GM12892 (cell line): ENCODE data around the gene TIPIN. TPM values are rescaled to one million over a fixed set of nuclear protein-coding genes. Genes with fewer than 3 reads are reported as not detected.

ENCODE experiments used
- DNase-seq: peaks from one replicate; pipeline ENCODE4 v3.0.0; 2011; ENCODE audit not compliant: insufficient read length
- FAIRE-seq: peaks from 2 replicates; lab custom pipeline; 2011; peaks lifted over from hg19 to GRCh38; lab: Jason Lieb, UNC
- POLR2A ChIP-seq: IDR thresholded peaks from 2 replicates; pipeline ENCODE4 v1.6.1; 2011; ENCODE audit warnings: low read depth, low read length, control low read depth
- POLR2AphosphoS5 ChIP-seq: IDR thresholded peaks from 2 replicates; pipeline ENCODE4 v1.6.1; 2011; ENCODE audit warnings: low read depth, low read length, control low read depth
- TAF1 ChIP-seq: IDR thresholded peaks from 2 replicates; pipeline ENCODE4 v1.6.1; 2011; ENCODE audit warnings: low read depth, mild to moderate bottlenecking, control low read depth, low read length, borderline replicate concordance
- polyA plus RNA-seq: library from polyadenylated mRNA; unstranded; fragments of >200 nt; gene quantifications from one replicate; pipeline ENCODE4 v1.2.1, GENCODE V29; 2012; ENCODE audit warnings: missing spikeins, inconsistent platforms; ENCODE audit not compliant: missing spikeins

The TIPIN gene
- polyA plus RNA-seq, result 34.1 TPM

GRCh38 chr15:66356359-66357236 lies at the start of gene TIPIN:
TSS of gene TIPIN (minus strand) at chr15:66356685. CDS start at chr15:66352947, 3,738 bp downstream.
- peak; percentile 90 for TF ChIP-seq POLR2AphosphoS5
- peak; percentile 65; the same call in 1 of the 2 replicates for TF ChIP-seq TAF1
- TF ChIP-seq POLR2A, result peak; percentile 96
- FAIRE-seq (peak; percentile 87), DNase-seq (peak; percentile 86)

- TF ChIP-seq POLR2A (no peak), POLR2AphosphoS5 (no peak), TAF1 (no peak)
- FAIRE-seq, result no peak
- no peak for DNase-seq
Measured at GRCh38 chr15:66405615-66406014, 49.1 kb upstream of the TIPIN start.

- DNase-seq (no peak), FAIRE-seq (no peak)
- TF ChIP-seq POLR2A (no peak), POLR2AphosphoS5 (no peak), TAF1 (no peak)
Measured at GRCh38 chr15:66405007-66405406, 48.5 kb upstream of the TIPIN start.

- FAIRE-seq (no peak), DNase-seq (no peak)
- TF ChIP-seq POLR2AphosphoS5, result no peak
- TF ChIP-seq POLR2A, result no peak
- TF ChIP-seq TAF1, result no peak
Measured at GRCh38 chr15:66404532-66404931, 48.0 kb upstream of the TIPIN start.

- no peak for FAIRE-seq
- TF ChIP-seq POLR2A (no peak), POLR2AphosphoS5 (no peak), TAF1 (no peak)
Measured at GRCh38 chr15:66404122-66404521, 47.6 kb upstream of the TIPIN start.

GRCh38 chr15:66403323-66403722 lies 46.8 kb upstream of the TIPIN start:
- TF ChIP-seq POLR2A (no peak), TAF1 (no peak), POLR2AphosphoS5 (no peak)
- FAIRE-seq, result no peak
- no peak for DNase-seq

More at GRCh38 chr15:66404122-66404521, 47.6 kb upstream of the TIPIN start:
- no peak for DNase-seq

- TF ChIP-seq POLR2AphosphoS5, result no peak
- no peak for TF ChIP-seq TAF1
- no peak for TF ChIP-seq POLR2A
- DNase-seq, result no peak
- no peak for FAIRE-seq
Measured at GRCh38 chr15:66402761-66403284, 46.3 kb upstream of the TIPIN start.

GRCh38 chr15:66401130-66402021 lies 44.9 kb upstream of the TIPIN start:
- no peak for DNase-seq
- no peak for TF ChIP-seq POLR2AphosphoS5
- TF ChIP-seq POLR2A, result no peak
- no peak for TF ChIP-seq TAF1
- peak; percentile 63 for FAIRE-seq

GRCh38 chr15:66400351-66400774 lies 43.9 kb upstream of the TIPIN start:
- FAIRE-seq (no peak), DNase-seq (no peak)
- TF ChIP-seq TAF1 (no peak), POLR2A (no peak), POLR2AphosphoS5 (no peak)

GRCh38 chr15:66399276-66399675 lies 42.8 kb upstream of the TIPIN start:
- no peak for TF ChIP-seq TAF1
- TF ChIP-seq POLR2A, result no peak
- TF ChIP-seq POLR2AphosphoS5, result no peak
- FAIRE-seq (no peak), DNase-seq (no peak)

GRCh38 chr15:66394915-66395314 lies 38.4 kb upstream of the TIPIN start:
- FAIRE-seq (no peak), DNase-seq (no peak)
- TF ChIP-seq POLR2AphosphoS5, result no peak
- TF ChIP-seq TAF1, result no peak
- no peak for TF ChIP-seq POLR2A
